ENCODE results near the gene HOXD3. TPM values are rescaled to one million over a fixed set of nuclear protein-coding genes. Genes with fewer than 3 reads are reported as not detected.

The HOXD3 gene
- total and polyA plus RNA-seq, 2 of the 8 experiments (the other 6 are each of a cell fraction or from before 2014, with no cell fraction given), result not detected

- Histone ChIP-seq H3K79me2 (ENCODE audit: control insufficient read depth in 1 of 2, insufficient read depth in 2 of 2, low read length in 2 of 2) (no peaks in the 10 kb centered on the region), H3K23me2 (ENCODE audit: low read depth, low read length) (0 out of 2 replicates have a peak, but pooled peaks cover 2% of the 10 kb centered on the region), H3K18ac (ENCODE audit: extremely low read depth, low read length) (no peak overlapping the region), H3K27me3 (replicated peaks in 1 of 4; ENCODE audit: control insufficient read depth in 3 of 4, extremely low read depth in 1 of 4, insufficient read depth in 3 of 4, low read length in 3 of 4) (peaks cover 99 to 100% (median 100%) of the 10 kb centered on the region in 4 experiments), H3K36me3 (ENCODE audit: control insufficient read depth in 2 of 4, insufficient read depth in 4 of 4, low read length in 3 of 4) (peaks cover 0 to 10% (median 0%) of the 10 kb centered on the region in 4 experiments; a peak in 1 of 8 replicates), H3K14ac (ENCODE audit: insufficient read length) (no peak overlapping the region), H3K9me3 (ENCODE audit: insufficient read depth in 2 of 2, low read depth in 1 of 2, low read length in 1 of 2) (no peaks in the 10 kb centered on the region), H3K23ac (ENCODE audit: insufficient read length) (no peak overlapping the region), H3K4me1 (replicated peaks in 1 of 4; ENCODE audit: control insufficient read depth in 3 of 4, insufficient read depth in 4 of 4, low read length in 3 of 4) (peaks cover 0 to 12% (median 6%) of the 10 kb centered on the region in 4 experiments; a peak in 5 of 7 replicates), H2AK5ac (ENCODE audit: low read depth, low read length) (no peak overlapping the region), H3K4ac (replicated peaks; ENCODE audit: insufficient read length, low read depth, low read length) (no peak overlapping the region), H2BK20ac (ENCODE audit: low read length) (no peak overlapping the region), H3K79me1 (ENCODE audit: low read depth, low read length) (no peaks in the 10 kb centered on the region), H2BK120ac (replicated peaks; ENCODE audit: low read depth, low read length) (no peak overlapping the region), H4K20me1 (replicated peaks in 1 of 2; ENCODE audit: control insufficient read depth in 1 of 2, insufficient read depth in 2 of 2, low read length in 2 of 2) (peaks cover 39 to 44% of the 10 kb centered on the region in 2 experiments), H2BK12ac (ENCODE audit: low read depth, low read length) (no peak overlapping the region; the same call in 1 of the 2 replicates), H3K4me2 (ENCODE audit: insufficient read depth in 1 of 2, low read depth in 2 of 2, low read length in 2 of 2) (peak overlapping the region in 1 of 2 experiments; percentile 39; a peak in 1 of 4 replicates), H4K8ac (ENCODE audit: extremely low read depth, insufficient read depth, low read length) (no peak overlapping the region), H3K27ac (ENCODE audit: low read depth, low read length) (no peak overlapping the region), H3K4me3 (ENCODE audit: extremely low read depth in 1 of 4, insufficient read depth in 2 of 4, low read depth in 3 of 4, low read length in 4 of 4) (no peak overlapping the region), H3K9ac (replicated peaks in 1 of 4; ENCODE audit: extremely low read depth in 1 of 4, low read depth in 3 of 4, low read length in 3 of 4) (no peak overlapping the region), H2AFZ (ENCODE audit: low read length) (no peak overlapping the region), H4K5ac (ENCODE audit: insufficient read length, low read depth, low read length) (no peak overlapping the region), H4K91ac (replicated peaks; ENCODE audit: insufficient read length, low read length) (no peak overlapping the region), H2BK15ac (ENCODE audit: low read length) (no peak overlapping the region; the same call in 1 of the 2 replicates), H2BK5ac (ENCODE audit: low read depth, low read length) (no peak overlapping the region), H3K56ac (replicated peaks; ENCODE audit: insufficient read length, low read depth, low read length) (no peak overlapping the region)
- ChIA-PET POLR2A (ENCODE audit: partially characterized antibody) (interaction anchor here (1.6 kb wide), 1 partner anchor 10 kb away, joined by 7 read pairs; no protein-coding TSS in a partner anchor), CTCF (ENCODE audit: partially characterized antibody) (interaction anchor here (0.9 to 3.6 kb wide), 23 partner anchors 8 to 988 kb away, joined by 3 to 26 read pairs (median 4); partner anchors contain the start of gene HOXD4)
- no peak for FAIRE-seq
- 19% methylated on average over 22 of the region's 22 CpGs; no CpG with 5 or more reads in 1 of the 2 experiments for WGBS, 2 experiments (ENCODE audit: extremely low coverage in 1 of 2, insufficient coverage in 1 of 2, insufficient read length in 1 of 2, insufficient replicate concordance in 2 of 2, low coverage in 1 of 2, low lambda C conversion rate in 2 of 2, missing lambda C conversion rate in 1 of 2)
- DNase-seq (ENCODE audit: low read depth in 1 of 2, low spot score in 2 of 2), result no peak
- TF ChIP-seq RNF2 (IDR thresholded peaks at IDR 0.05; ENCODE audit: borderline replicate concordance, low read depth, low read length, missing control alignments, poor library complexity, severe bottlenecking) (peak; percentile 89), CTCF (IDR thresholded peaks at IDR 0.05; ENCODE audit: control extremely low read depth in 1 of 3, insufficient read depth in 1 of 3, low read depth in 1 of 3, low read length in 3 of 3) (no peak), PHF8 (conservative IDR thresholded peaks at IDR 0.05; ENCODE audit: low read depth, low read length) (no peak), BCL11A (IDR thresholded peaks at IDR 0.05; ENCODE audit: low read depth in 2 of 2, low read length in 2 of 2) (no peak), SUZ12 (IDR thresholded peaks at IDR 0.05; ENCODE audit: low read length) (no peak; the same call in 1 of the 2 replicates), CREB1 (IDR thresholded peaks at IDR 0.05) (no peak), POLR2AphosphoS5 (IDR thresholded peaks at IDR 0.05; ENCODE audit: low read depth, low read length) (no peak)
These were observed 4.1 kb downstream of the HOXD3 start for GRCh38 chr2:176160986-176161824.
